HFF-Myc (cell line): ENCODE results near the gene PDF.
"Not testable (repeated sequence)": the region's sequence is repeated elsewhere in the genome, so short reads cannot be mapped to it uniquely, and the experiment has no call there.

Source experiments
- DNase-seq: peaks from one replicate; pipeline ENCODE4 v3.0.0-alpha.2; 2011; ENCODE audit warnings: low read depth; ENCODE audit errors: extremely low read depth
- H3K4me3 ChIP-seq: replicated peaks from 2 replicates; pipeline ENCODE4 v1.5.1; 2011; ENCODE audit warnings: low read depth, mild to moderate bottlenecking, control low read depth, low read length
- CTCF ChIP-seq: IDR thresholded peaks from 2 replicates; pipeline ENCODE4 v1.5.1; 2012; ENCODE audit warnings: mild to moderate bottlenecking, low read depth, low read length, control low read depth; ENCODE audit errors: missing control alignments

Gene PDF

GRCh38 chr16:69368866-69369265 is 38.5 kb upstream of the PDF start:
- TF ChIP-seq CTCF = no peak
- H3K4me3 ChIP-seq = no peak overlapping the region
- no peak for DNase-seq

GRCh38 chr16:69367980-69368379 is 37.6 kb upstream of the PDF start:
- no peak for DNase-seq
- H3K4me3 ChIP-seq = no peak overlapping the region

GRCh38 chr16:69366431-69366830 is 36.0 kb upstream of the PDF start:
- H3K4me3 ChIP-seq = no peak overlapping the region
- no peak for TF ChIP-seq CTCF
- no peak for DNase-seq

More at GRCh38 chr16:69367980-69368379, 37.6 kb upstream of the PDF start:
- no peak for TF ChIP-seq CTCF

GRCh38 chr16:69365901-69366300 is 35.5 kb upstream of the PDF start:
- no peak for DNase-seq
- H3K4me3 ChIP-seq = no peak overlapping the region
- no peak for TF ChIP-seq CTCF

DNA sequence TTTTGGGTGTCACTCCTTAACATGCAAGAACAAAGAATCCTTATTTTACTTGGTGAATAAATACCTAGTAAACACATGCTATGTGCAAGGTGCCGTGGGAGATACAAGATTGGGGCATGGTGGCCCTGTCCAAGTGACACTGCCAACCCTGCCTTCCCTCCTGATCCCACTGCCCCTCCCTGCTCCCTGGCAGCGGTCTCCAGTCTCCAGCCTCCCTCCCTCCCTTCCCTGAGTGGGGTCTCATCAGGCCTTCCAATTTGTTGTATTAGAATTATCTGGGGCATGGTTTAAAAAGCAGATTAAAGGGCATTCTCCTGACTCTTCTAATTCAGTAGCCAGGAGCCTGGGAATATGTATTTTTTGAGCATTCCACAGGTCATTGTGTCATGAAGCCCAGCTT is 33.7 kb upstream of the PDF start:
- no peak for TF ChIP-seq CTCF
- no peak for DNase-seq

GRCh38 chr16:69363281-69363717 is 32.9 kb upstream of the PDF start:
- no peak for DNase-seq
- no peak overlapping the region for H3K4me3 ChIP-seq
- TF ChIP-seq CTCF = no peak

More for the DNA sequence above, 33.7 kb upstream of the PDF start:
- H3K4me3 ChIP-seq = no peak overlapping the region

DNA sequence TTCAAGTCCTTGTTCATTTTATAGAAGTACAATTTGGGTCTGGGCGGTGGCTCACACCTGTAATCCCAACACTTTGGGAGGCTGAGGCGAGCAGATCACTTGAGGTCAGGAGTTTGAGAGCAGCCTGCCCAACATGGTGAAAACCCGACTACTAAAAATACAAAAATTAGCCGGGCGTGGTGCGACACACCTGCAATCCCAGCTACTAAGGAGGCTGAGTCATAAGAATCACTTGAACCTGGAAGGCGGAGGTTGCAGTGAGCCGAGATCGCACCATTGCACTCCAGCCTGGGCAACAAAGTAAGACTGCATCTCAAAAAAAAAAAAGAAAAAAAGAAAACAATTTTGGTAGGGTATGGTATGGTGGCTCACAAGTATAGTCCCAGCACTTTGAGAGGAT is 29.7 kb upstream of the PDF start:
- not testable (repeated sequence) for H3K4me3 ChIP-seq

More for the DNA sequence above, 29.7 kb upstream of the PDF start:
- not testable (repeated sequence) for DNase-seq
